Natural killer cell (primary cell): ENCODE measurements around the gene MCF2L. TPM values are rescaled to one million over a fixed set of nuclear protein-coding genes. Genes with fewer than 3 reads are reported as not detected.

Experiments
- ATAC-seq, 3 donors: fragments of 150-1000 bp in 2 of 3; fragments of 200-7000 bp in 1 of 3; cut with Tn5 transposase; 1 replicate in 1 of 3; 2 replicates in 2 of 3; pipeline ENCODE4 v1.10.0; 2021; ENCODE audit warnings: mild to moderate bottlenecking in 2 of 3, moderate library complexity in 2 of 3
- DNase-seq, 2 donors: peaks; one replicate each; pipeline versions ENCODE4 v3.0.0 to v3.0.0-alpha.2; 2013 to 2021; ENCODE audit warnings: mixed read lengths in 1 of 2
- H3K27ac ChIP-seq: one replicate; pipeline ENCODE4 v1.5.1; 2013; ENCODE audit warnings: mild to moderate bottlenecking, low read length
- H3K27me3 ChIP-seq: one replicate; pipeline ENCODE4 v1.6.1; 2013; ENCODE audit warnings: low read length; ENCODE audit not compliant: control insufficient read depth, insufficient read depth
- H3K36me3 ChIP-seq: one replicate; pipeline ENCODE4 v1.6.1; 2013; ENCODE audit warnings: low read length; ENCODE audit not compliant: control insufficient read depth, insufficient read depth
- H3K4me1 ChIP-seq: one replicate; pipeline ENCODE4 v1.6.1; 2013; ENCODE audit warnings: low read length; ENCODE audit not compliant: control insufficient read depth, insufficient read depth
- H3K4me3 ChIP-seq: one replicate; pipeline ENCODE4 v1.5.1; 2013; ENCODE audit warnings: low read length
- H3K9me3 ChIP-seq: one replicate; pipeline ENCODE4 v1.6.1; 2013; ENCODE audit warnings: low read length; ENCODE audit not compliant: control insufficient read depth, insufficient read depth
- H3K27ac Mint-ChIP-seq, 2 donors: one replicate each; pipeline ENCODE4 v1.8.0; 2022; ENCODE audit warnings: mild to moderate bottlenecking in 2 of 2, mixed read lengths in 2 of 2, moderate library complexity in 1 of 2
- H3K27me3 Mint-ChIP-seq, 2 donors: one replicate each; pipeline ENCODE4 v1.8.0; 2022; ENCODE audit warnings: low read depth in 2 of 2, mixed read lengths in 2 of 2
- H3K36me3 Mint-ChIP-seq: one replicate; pipeline ENCODE4 v1.8.0; 2022; ENCODE audit warnings: mixed read lengths
- H3K4me1 Mint-ChIP-seq, 2 donors: one replicate each; pipeline ENCODE4 v1.8.0; 2022; ENCODE audit warnings: mixed read lengths in 2 of 2
- H3K4me3 Mint-ChIP-seq: one replicate; pipeline ENCODE4 v1.8.0; 2022; ENCODE audit warnings: mild to moderate bottlenecking, moderate library complexity, mixed read lengths
- H3K9me3 Mint-ChIP-seq, 2 donors: one replicate each; pipeline ENCODE4 v1.8.0; 2022; ENCODE audit warnings: mixed read lengths in 2 of 2
- WGBS: methylation state at CpG from one replicate; pipeline ENCODE4 v1.1.7; 2013; ENCODE audit warnings: missing lambda C conversion rate; ENCODE audit not compliant: insufficient coverage; 5-methylcytosine and 5-hydroxymethylcytosine counted together
- intact Hi-C: fragments of 100-400 bp; cut with micrococcal nuclease; formaldehyde crosslinking; loops from one replicate; pipeline ENCODE4 v1.14.2; 2022
- total RNA-seq, 4 donors: library from RNA; stranded (reverse); fragments of 120-200 nt in 1 of 4; gene quantifications; one replicate each; pipeline versions ENCODE4 v1.2.3 to v1.2.4, GENCODE V29; 2013 to 2022
- TF ChIP-seq, protein P1 (sequence below): fragments of 200-600 bp; IDR thresholded peaks from one replicate; pipeline ENCODE4 v1.8.0; 2022; ENCODE audit warnings: antibody characterized with exemption

Gene MCF2L
- total RNA-seq, 3 donors from 2014 or later (not counting 1 experiment from before 2014, with no cell fraction given), result 1.7 to 3.0 (median 3.0) TPM

DNA sequence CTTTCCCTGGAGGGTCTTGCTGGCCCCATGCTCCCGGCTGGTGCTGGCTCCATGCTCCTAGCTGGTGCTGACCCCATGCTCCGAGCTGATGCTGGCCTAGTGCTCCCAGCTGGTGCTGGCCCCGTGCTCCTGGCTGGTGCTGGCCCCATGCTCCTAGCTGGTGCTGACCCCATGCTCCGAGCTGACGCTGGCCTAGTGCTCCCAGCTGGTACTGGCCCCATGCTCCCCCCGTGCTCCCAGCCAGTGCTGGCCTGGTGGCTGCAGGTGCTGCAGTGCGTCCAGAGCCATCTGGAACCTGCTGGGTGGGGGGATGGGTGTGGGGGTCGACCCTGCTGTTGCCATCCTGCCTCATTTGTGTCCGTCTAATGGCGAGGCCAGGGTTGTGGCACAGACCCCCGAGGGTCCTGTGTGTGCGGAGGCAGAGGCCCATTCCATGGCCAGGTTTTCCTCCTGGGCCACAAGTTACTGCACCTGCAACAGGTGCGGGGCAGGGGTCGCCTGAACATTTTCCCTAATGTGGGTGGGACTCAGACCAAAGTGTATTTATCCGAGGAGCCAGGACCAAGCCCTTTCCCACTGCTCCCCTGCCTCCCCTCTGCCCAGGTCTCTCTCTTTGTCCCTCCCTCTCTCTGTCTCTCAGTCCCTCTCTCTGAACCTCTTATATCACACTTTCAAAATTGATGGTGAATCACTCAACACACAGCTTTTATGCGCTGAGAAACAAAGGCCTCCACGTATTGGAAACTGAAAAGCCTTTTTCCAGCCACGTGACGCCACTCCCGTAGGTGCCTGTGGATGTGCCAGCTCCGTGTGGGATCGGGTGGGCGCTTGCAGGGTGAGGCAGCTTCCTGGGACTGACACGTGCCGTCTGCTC, 45.1 kb downstream of the MCF2L start:
- Histone ChIP-seq H3K4me3 (no peak overlapping the region), H3K27ac (no peak overlapping the region), H3K36me3 (no peaks in the 10 kb centered on the region), H3K4me1 (no peaks in the 10 kb centered on the region), H3K9me3 (no peaks in the 10 kb centered on the region), H3K27me3 (no peaks in the 10 kb centered on the region)
- Mint-ChIP-seq H3K4me3 (no peak overlapping the region), H3K27me3 (peaks cover 8 to 10% of the 10 kb centered on the region in 2 donors), H3K4me1 (peaks cover 5 to 8% of the 10 kb centered on the region in 2 donors), H3K36me3 (no peaks in the 10 kb centered on the region), H3K27ac (no peak overlapping the region), H3K9me3 (no peaks in the 10 kb centered on the region)
- TF ChIP-seq, protein P1, sequence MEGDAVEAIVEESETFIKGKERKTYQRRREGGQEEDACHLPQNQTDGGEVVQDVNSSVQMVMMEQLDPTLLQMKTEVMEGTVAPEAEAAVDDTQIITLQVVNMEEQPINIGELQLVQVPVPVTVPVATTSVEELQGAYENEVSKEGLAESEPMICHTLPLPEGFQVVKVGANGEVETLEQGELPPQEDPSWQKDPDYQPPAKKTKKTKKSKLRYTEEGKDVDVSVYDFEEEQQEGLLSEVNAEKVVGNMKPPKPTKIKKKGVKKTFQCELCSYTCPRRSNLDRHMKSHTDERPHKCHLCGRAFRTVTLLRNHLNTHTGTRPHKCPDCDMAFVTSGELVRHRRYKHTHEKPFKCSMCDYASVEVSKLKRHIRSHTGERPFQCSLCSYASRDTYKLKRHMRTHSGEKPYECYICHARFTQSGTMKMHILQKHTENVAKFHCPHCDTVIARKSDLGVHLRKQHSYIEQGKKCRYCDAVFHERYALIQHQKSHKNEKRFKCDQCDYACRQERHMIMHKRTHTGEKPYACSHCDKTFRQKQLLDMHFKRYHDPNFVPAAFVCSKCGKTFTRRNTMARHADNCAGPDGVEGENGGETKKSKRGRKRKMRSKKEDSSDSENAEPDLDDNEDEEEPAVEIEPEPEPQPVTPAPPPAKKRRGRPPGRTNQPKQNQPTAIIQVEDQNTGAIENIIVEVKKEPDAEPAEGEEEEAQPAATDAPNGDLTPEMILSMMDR, result no peak
- intact Hi-C loops, result no loop called here
- 91% methylated on average over 25 of the region's 25 CpGs for WGBS
- no peak for DNase-seq
- no peak for ATAC-seq

DNA sequence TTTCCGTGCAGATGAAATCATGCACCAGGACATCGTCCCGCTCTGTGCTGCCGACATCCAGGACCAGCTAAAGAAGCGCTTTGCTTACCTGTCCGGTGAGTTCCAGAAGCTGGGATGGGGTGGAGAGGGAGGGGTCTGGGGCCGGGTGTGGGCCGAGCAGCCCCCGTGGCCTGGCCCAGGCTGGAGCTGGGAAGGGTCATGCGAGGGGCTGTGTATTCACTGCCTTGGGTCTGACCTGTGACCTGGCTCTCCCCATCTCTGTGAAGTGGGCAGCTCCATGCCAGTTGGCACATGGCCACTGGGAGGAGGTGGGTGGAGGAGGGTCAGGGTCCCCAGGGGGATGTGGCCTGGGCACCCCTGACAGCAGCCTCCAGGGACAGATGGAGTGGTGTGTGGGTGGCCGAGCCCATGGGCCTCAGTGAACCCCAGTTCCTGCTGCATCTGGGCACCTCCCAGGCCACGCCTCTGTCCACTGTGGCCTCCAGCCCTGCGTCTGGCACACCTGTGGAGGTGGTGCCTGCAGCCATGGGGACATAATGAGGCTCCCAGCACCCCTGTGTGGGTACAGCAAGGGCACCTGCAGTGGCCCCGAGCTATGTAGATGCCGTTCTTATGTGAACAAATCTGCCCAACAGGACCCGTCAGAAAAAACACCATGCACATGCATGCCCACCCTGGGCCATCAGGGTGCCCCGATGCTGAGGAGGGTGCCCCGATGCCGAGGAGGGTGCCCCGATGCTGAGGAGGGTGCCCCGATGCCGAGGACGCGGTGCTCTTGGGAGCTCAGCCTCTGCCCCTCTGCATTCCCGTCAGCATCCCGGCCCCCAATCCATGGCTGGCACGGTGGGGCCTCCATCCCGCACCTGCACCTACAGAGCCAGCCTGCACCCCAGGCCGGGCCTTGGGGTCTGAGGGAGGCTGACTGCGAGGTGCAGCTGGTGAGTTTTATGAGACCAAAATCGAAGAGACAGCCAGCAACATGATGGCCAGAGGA, 46.0 kb downstream of the MCF2L start:
- WGBS, result 93% methylated on average over 31 of the region's 31 CpGs
- Histone ChIP-seq H3K4me1 (no peaks in the 10 kb centered on the region), H3K27me3 (no peaks in the 10 kb centered on the region), H3K9me3 (no peaks in the 10 kb centered on the region), H3K27ac (no peak overlapping the region), H3K4me3 (no peak overlapping the region), H3K36me3 (no peaks in the 10 kb centered on the region)
- TF ChIP-seq, protein P1, result no peak
- ATAC-seq (no peak), DNase-seq (no peak)
- Mint-ChIP-seq H3K4me3 (no peak overlapping the region), H3K36me3 (no peaks in the 10 kb centered on the region), H3K27ac (no peak overlapping the region), H3K4me1 (peaks cover 5 to 8% of the 10 kb centered on the region in 2 donors), H3K27me3 (peaks cover 8 to 10% of the 10 kb centered on the region in 2 donors), H3K9me3 (no peaks in the 10 kb centered on the region)
- intact Hi-C loops, result no loop called here

DNA sequence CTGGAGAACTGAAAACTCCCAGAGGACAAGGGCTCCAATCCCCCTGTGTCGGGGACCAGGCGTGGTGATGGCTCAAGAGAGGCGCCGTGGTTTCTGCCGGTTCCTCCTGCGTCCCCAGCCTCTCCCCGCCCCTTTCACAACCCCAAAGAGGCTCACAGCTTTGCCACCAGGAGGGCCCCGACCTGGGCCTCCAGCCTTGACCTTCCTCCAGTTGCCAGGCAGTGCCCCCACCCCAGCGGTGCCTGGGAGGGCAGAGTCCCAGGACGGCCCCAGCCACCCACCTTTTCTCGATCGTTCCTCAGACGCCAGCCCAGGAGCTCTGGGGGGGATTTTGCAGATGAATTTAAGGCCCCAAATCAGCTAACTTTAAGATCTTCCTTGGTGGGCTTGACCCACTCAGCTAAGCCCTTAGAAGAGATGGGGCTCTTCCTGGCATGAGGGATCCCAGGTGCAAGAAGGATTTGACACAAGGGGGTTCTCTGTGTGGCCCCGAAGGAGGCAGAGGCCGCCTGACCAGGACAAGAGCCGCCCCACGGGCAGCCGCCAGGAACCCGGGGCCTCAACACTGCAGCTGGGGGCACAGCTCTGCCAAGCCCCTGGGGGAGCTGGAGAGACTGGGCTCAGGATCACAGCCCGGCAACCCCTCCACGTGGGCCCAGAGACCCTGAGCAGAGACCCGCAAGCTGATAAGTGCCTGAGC, 47.0 kb downstream of the MCF2L start:
- no peaks in the 10 kb centered on the region for H3K36me3 ChIP-seq
- no peaks in the 10 kb centered on the region for H3K27me3 ChIP-seq
- intact Hi-C loops, result no loop called here
- H3K4me1 Mint-ChIP-seq, result peaks cover 4 to 10% of the 10 kb centered on the region in 2 donors
- no peaks in the 10 kb centered on the region for H3K4me1 ChIP-seq
- DNase-seq (no peak), ATAC-seq (no peak)
- peaks cover 4 to 6% of the 10 kb centered on the region in 2 donors for H3K27me3 Mint-ChIP-seq
- no peak overlapping the region for H3K4me3 ChIP-seq
- TF ChIP-seq, protein P1, result no peak
- no peak overlapping the region for H3K4me3 Mint-ChIP-seq
- 88% methylated on average over 22 of the region's 22 CpGs for WGBS
- H3K27ac ChIP-seq, result no peak overlapping the region
- H3K9me3 Mint-ChIP-seq, result no peaks in the 10 kb centered on the region
- no peak overlapping the region for H3K27ac Mint-ChIP-seq
- H3K9me3 ChIP-seq, result no peaks in the 10 kb centered on the region
- H3K36me3 Mint-ChIP-seq, result no peaks in the 10 kb centered on the region
